Adrenal gland (tissue), 5 donors: ENCODE results near the gene TMEM18.

ENCODE experiments used
- CTCF ChIP-seq, 6 experiments: fragments of 450-650 bp in 4 of 6; fragments of 200-600 bp in 2 of 6; sonication (generic) in 1 of 6; IDR thresholded peaks; 1 replicate in 5 of 6; 2 replicates in 1 of 6; pipeline versions ENCODE4 v1.5.1 to v1.8.0; 2016 to 2021; ENCODE audit warnings: antibody characterized with exemption in 6 of 6, mild to moderate bottlenecking in 2 of 6, moderate library complexity in 1 of 6
- POLR2A ChIP-seq, 2 donors: fragments of 450-650 bp; IDR thresholded peaks; one replicate each; pipeline ENCODE4 v1.6.1; 2017; ENCODE audit warnings: antibody characterized with exemption in 2 of 2, mild to moderate bottlenecking in 2 of 2, moderate library complexity in 1 of 2
- donor health status: DM: no; HTN: no; CAD: no.

DNA sequence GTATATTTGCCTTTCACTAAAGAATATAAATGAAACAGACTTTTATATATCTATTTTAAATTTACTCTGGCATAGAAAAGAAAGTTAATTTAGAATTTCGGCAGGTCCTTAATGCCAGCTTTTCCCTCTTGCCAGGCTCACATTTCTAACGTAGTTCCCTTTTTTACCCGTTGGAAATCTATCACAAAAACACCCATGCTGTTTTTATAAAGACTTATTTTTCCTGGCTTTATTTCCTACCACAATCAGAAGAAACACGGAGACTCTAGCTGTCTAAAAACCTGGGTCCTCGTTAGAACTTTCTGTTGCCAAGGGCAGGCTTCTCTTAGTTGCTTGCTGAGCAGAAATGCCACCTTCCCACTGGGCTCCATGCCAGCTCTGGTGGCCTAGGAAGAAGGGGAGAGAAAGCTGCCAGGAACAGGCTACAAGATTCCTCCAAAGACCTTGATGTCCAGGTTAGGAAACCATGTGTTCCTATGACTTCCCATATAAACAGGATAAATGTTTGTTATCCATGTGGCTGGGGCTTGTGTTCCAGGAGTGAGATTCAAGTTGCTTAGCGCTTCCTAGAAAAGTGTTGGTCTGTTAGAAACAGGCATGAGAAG is 17.8 kb upstream of the TMEM18 start:
- TF ChIP-seq CTCF (IDR thresholded peaks at IDR 0.05) (no peak), POLR2A (IDR thresholded peaks at IDR 0.05) (no peak)
